HL-60 (cell line): Measurements from ENCODE around the gene SLC7A14.

Experiments
- POLR2AphosphoS5 ChIP-seq: IDR thresholded peaks from 2 replicates; pipeline ENCODE4 v1.6.1; 2012; ENCODE audit warnings: low read depth
- TF ChIP-seq, protein P1 (sequence below): IDR thresholded peaks from one replicate; pipeline ENCODE4 v1.5.1; 2011; ENCODE audit warnings: low read length, control low read depth, inconsistent platforms; ENCODE audit not compliant: insufficient read depth
- TF ChIP-seq, protein P2 (sequence below): IDR thresholded peaks from 2 replicates; pipeline ENCODE4 v1.6.1; 2012; ENCODE audit warnings: low read depth; ENCODE audit not compliant: insufficient replicate concordance

DNA sequence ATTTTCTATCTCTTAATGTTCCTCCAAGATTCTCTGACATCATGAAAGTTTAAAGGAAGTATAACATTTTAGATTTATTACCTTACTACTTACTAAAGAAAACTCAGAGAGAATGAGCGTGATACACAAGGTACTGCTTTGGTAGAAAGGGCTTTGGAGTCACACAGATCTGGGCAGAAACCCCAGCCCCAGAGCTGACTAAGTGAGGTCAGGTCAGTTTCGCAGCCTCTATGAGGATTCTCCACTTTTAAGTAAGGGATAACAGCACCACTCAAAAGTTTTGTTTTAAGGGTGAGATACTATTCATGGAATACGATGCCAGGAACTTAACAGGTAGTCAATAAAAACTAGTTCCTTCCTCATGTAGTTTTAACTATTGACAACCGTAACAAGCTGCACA lies 91.1 kb downstream of the SLC7A14 start:
- TF ChIP-seq, protein P1, sequence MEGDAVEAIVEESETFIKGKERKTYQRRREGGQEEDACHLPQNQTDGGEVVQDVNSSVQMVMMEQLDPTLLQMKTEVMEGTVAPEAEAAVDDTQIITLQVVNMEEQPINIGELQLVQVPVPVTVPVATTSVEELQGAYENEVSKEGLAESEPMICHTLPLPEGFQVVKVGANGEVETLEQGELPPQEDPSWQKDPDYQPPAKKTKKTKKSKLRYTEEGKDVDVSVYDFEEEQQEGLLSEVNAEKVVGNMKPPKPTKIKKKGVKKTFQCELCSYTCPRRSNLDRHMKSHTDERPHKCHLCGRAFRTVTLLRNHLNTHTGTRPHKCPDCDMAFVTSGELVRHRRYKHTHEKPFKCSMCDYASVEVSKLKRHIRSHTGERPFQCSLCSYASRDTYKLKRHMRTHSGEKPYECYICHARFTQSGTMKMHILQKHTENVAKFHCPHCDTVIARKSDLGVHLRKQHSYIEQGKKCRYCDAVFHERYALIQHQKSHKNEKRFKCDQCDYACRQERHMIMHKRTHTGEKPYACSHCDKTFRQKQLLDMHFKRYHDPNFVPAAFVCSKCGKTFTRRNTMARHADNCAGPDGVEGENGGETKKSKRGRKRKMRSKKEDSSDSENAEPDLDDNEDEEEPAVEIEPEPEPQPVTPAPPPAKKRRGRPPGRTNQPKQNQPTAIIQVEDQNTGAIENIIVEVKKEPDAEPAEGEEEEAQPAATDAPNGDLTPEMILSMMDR, result no peak
- TF ChIP-seq, protein P2, sequence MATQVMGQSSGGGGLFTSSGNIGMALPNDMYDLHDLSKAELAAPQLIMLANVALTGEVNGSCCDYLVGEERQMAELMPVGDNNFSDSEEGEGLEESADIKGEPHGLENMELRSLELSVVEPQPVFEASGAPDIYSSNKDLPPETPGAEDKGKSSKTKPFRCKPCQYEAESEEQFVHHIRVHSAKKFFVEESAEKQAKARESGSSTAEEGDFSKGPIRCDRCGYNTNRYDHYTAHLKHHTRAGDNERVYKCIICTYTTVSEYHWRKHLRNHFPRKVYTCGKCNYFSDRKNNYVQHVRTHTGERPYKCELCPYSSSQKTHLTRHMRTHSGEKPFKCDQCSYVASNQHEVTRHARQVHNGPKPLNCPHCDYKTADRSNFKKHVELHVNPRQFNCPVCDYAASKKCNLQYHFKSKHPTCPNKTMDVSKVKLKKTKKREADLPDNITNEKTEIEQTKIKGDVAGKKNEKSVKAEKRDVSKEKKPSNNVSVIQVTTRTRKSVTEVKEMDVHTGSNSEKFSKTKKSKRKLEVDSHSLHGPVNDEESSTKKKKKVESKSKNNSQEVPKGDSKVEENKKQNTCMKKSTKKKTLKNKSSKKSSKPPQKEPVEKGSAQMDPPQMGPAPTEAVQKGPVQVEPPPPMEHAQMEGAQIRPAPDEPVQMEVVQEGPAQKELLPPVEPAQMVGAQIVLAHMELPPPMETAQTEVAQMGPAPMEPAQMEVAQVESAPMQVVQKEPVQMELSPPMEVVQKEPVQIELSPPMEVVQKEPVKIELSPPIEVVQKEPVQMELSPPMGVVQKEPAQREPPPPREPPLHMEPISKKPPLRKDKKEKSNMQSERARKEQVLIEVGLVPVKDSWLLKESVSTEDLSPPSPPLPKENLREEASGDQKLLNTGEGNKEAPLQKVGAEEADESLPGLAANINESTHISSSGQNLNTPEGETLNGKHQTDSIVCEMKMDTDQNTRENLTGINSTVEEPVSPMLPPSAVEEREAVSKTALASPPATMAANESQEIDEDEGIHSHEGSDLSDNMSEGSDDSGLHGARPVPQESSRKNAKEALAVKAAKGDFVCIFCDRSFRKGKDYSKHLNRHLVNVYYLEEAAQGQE, result no peak
- no peak for TF ChIP-seq POLR2AphosphoS5
